BLaER1 (cell line): ENCODE results near the gene VMP1.

Source experiments
- H3K27ac ChIP-seq: shearing (Covaris generic); formaldehyde crosslinking; 2 replicates; pipeline ENCODE4 v1.8.1; 2022
- H3K27me3 ChIP-seq: shearing (Covaris generic); formaldehyde crosslinking; 2 replicates; pipeline ENCODE4 v1.8.1; 2022
- H3K36me3 ChIP-seq: shearing (Covaris generic); formaldehyde crosslinking; 2 replicates; pipeline ENCODE4 v1.8.1; 2022
- H3K4me1 ChIP-seq: shearing (Covaris generic); formaldehyde crosslinking; 2 replicates; pipeline ENCODE4 v1.8.1; 2022
- H3K4me2 ChIP-seq: shearing (Covaris generic); formaldehyde crosslinking; 2 replicates; pipeline ENCODE4 v1.8.1; 2022
- H3K4me3 ChIP-seq: shearing (Covaris generic); formaldehyde crosslinking; 2 replicates; pipeline ENCODE4 v1.8.1; 2022
- H3K9ac ChIP-seq: shearing (Covaris generic); formaldehyde crosslinking; 2 replicates; pipeline ENCODE4 v1.8.1; 2022
- H3K9me3 ChIP-seq: shearing (Covaris generic); formaldehyde crosslinking; 2 replicates; pipeline ENCODE4 v1.8.1; 2022
- H4K20me1 ChIP-seq: shearing (Covaris generic); formaldehyde crosslinking; 2 replicates; pipeline ENCODE4 v1.8.1; 2022
- Cebpa-rat ChIP-seq: shearing (Covaris generic); IDR thresholded peaks from 2 replicates; pipeline ENCODE4 v1.8.1; 2022

VMP1 gene

GRCh38 chr17:59725691-59726090, 18.2 kb downstream of the VMP1 start:
- no peak overlapping the region for H3K4me2 ChIP-seq
- no peak overlapping the region for H3K27ac ChIP-seq
- H3K27me3 ChIP-seq: no peaks in the 10 kb centered on the region
- H3K9ac ChIP-seq: no peak overlapping the region
- peaks cover 68% of the 10 kb centered on the region for H4K20me1 ChIP-seq
- no peak for TF ChIP-seq Cebpa-rat
- no peaks in the 10 kb centered on the region for H3K4me1 ChIP-seq
- H3K9me3 ChIP-seq: no peaks in the 10 kb centered on the region
- H3K36me3 ChIP-seq: no peaks in the 10 kb centered on the region
- H3K4me3 ChIP-seq: no peak overlapping the region

GRCh38 chr17:59727817-59728533, 20.5 kb downstream of the VMP1 start:
- no peak overlapping the region for H3K9ac ChIP-seq
- TF ChIP-seq Cebpa-rat: no peak
- no peaks in the 10 kb centered on the region for H3K27me3 ChIP-seq
- no peak overlapping the region for H3K27ac ChIP-seq
- H4K20me1 ChIP-seq: peaks cover 61% of the 10 kb centered on the region
- H3K4me2 ChIP-seq: no peak overlapping the region
- H3K4me1 ChIP-seq: no peaks in the 10 kb centered on the region
- H3K36me3 ChIP-seq: peaks cover 10% of the 10 kb centered on the region; the same call in 1 of the 2 replicates
- H3K9me3 ChIP-seq: no peaks in the 10 kb centered on the region
- no peak overlapping the region for H3K4me3 ChIP-seq

- Histone ChIP-seq H3K4me2 (no peak overlapping the region), H4K20me1 (peaks cover 48% of the 10 kb centered on the region), H3K27me3 (no peaks in the 10 kb centered on the region), H3K36me3 (peaks cover 22% of the 10 kb centered on the region), H3K9me3 (no peaks in the 10 kb centered on the region), H3K4me3 (no peak overlapping the region), H3K27ac (no peak overlapping the region), H3K9ac (no peak overlapping the region), H3K4me1 (no peaks in the 10 kb centered on the region)
- TF ChIP-seq Cebpa-rat: no peak
Measured at GRCh38 chr17:59730268-59730834, 22.9 kb downstream of the VMP1 start.

GRCh38 chr17:59733697-59734096, 26.2 kb downstream of the VMP1 start:
- no peaks in the 10 kb centered on the region for H3K27me3 ChIP-seq

GRCh38 chr17:59734226-59734625, 26.8 kb downstream of the VMP1 start:
- Histone ChIP-seq H3K9me3 (no peaks in the 10 kb centered on the region), H3K27ac (no peak overlapping the region), H3K4me3 (no peak overlapping the region), H4K20me1 (peaks cover 20% of the 10 kb centered on the region; the same call in 1 of the 2 replicates), H3K27me3 (no peaks in the 10 kb centered on the region), H3K36me3 (peaks cover 51% of the 10 kb centered on the region), H3K9ac (no peak overlapping the region), H3K4me2 (no peak overlapping the region), H3K4me1 (no peaks in the 10 kb centered on the region)
- no peak for TF ChIP-seq Cebpa-rat

More at GRCh38 chr17:59733697-59734096, 26.2 kb downstream of the VMP1 start:
- no peak overlapping the region for H3K4me3 ChIP-seq
- H4K20me1 ChIP-seq: peaks cover 25% of the 10 kb centered on the region; the same call in 1 of the 2 replicates
- no peak overlapping the region for H3K9ac ChIP-seq
- H3K36me3 ChIP-seq: peaks cover 49% of the 10 kb centered on the region
- no peaks in the 10 kb centered on the region for H3K4me1 ChIP-seq
- no peak overlapping the region for H3K4me2 ChIP-seq
- TF ChIP-seq Cebpa-rat: no peak
- no peak overlapping the region for H3K27ac ChIP-seq
- no peaks in the 10 kb centered on the region for H3K9me3 ChIP-seq

GRCh38 chr17:59737324-59737723, 29.9 kb downstream of the VMP1 start:
- no peaks in the 10 kb centered on the region for H3K27me3 ChIP-seq
- H3K4me3 ChIP-seq: no peak overlapping the region
- H3K4me2 ChIP-seq: no peak overlapping the region
- no peaks in the 10 kb centered on the region for H3K4me1 ChIP-seq
- H3K9ac ChIP-seq: no peak overlapping the region
- no peak for TF ChIP-seq Cebpa-rat
- H4K20me1 ChIP-seq: 0 out of 2 replicates have a peak, but pooled peaks cover 6% of the 10 kb centered on the region
- H3K27ac ChIP-seq: no peak overlapping the region
- H3K36me3 ChIP-seq: peaks cover 61% of the 10 kb centered on the region
- H3K9me3 ChIP-seq: no peaks in the 10 kb centered on the region

- TF ChIP-seq Cebpa-rat: no peak
- Histone ChIP-seq H3K36me3 (peaks cover 25% of the 10 kb centered on the region), H3K27ac (no peak overlapping the region), H4K20me1 (no peaks in the 10 kb centered on the region), H3K4me1 (no peaks in the 10 kb centered on the region), H3K4me3 (no peak overlapping the region), H3K4me2 (no peak overlapping the region), H3K27me3 (no peaks in the 10 kb centered on the region), H3K9me3 (0 out of 2 replicates have a peak, but pooled peaks cover 3% of the 10 kb centered on the region), H3K9ac (no peak overlapping the region)
Measured at GRCh38 chr17:59743842-59744241, 36.4 kb downstream of the VMP1 start.

GRCh38 chr17:59745040-59745439, 37.6 kb downstream of the VMP1 start:
- H3K4me1 ChIP-seq: no peaks in the 10 kb centered on the region
- H3K27me3 ChIP-seq: no peaks in the 10 kb centered on the region
- H3K9me3 ChIP-seq: 0 out of 2 replicates have a peak, but pooled peaks cover 3% of the 10 kb centered on the region
- no peak overlapping the region for H3K4me2 ChIP-seq
- H4K20me1 ChIP-seq: no peaks in the 10 kb centered on the region
- no peak overlapping the region for H3K27ac ChIP-seq
- peaks cover 19% of the 10 kb centered on the region for H3K36me3 ChIP-seq
- H3K4me3 ChIP-seq: no peak overlapping the region
- H3K9ac ChIP-seq: no peak overlapping the region
- peak; percentile 30; the same call in 1 of the 2 replicates for TF ChIP-seq Cebpa-rat

- no peak overlapping the region for H3K27ac ChIP-seq
- H3K4me3 ChIP-seq: no peak overlapping the region
- no peaks in the 10 kb centered on the region for H3K27me3 ChIP-seq
- no peaks in the 10 kb centered on the region for H3K4me1 ChIP-seq
- no peak overlapping the region for H3K4me2 ChIP-seq
- TF ChIP-seq Cebpa-rat: no peak
- no peak overlapping the region for H3K9ac ChIP-seq
- H3K9me3 ChIP-seq: 0 out of 2 replicates have a peak, but pooled peaks cover 3% of the 10 kb centered on the region
- peaks cover 15% of the 10 kb centered on the region for H3K36me3 ChIP-seq
- H4K20me1 ChIP-seq: no peaks in the 10 kb centered on the region
Measured at GRCh38 chr17:59746849-59747445, 39.5 kb downstream of the VMP1 start.

GRCh38 chr17:59748591-59748990, 41.1 kb downstream of the VMP1 start:
- Histone ChIP-seq H3K9me3 (0 out of 2 replicates have a peak, but pooled peaks cover 3% of the 10 kb centered on the region), H3K4me3 (no peak overlapping the region)

More at GRCh38 chr17:59748591-59748990, 41.1 kb downstream of the VMP1 start:
- Histone ChIP-seq H3K4me2 (no peak overlapping the region), H3K9ac (no peak overlapping the region), H3K27ac (no peak overlapping the region), H3K4me1 (no peaks in the 10 kb centered on the region), H3K36me3 (peaks cover 8% of the 10 kb centered on the region; the same call in 1 of the 2 replicates), H4K20me1 (no peaks in the 10 kb centered on the region), H3K27me3 (no peaks in the 10 kb centered on the region)
- TF ChIP-seq Cebpa-rat: no peak
